ENCODE measurements around the gene TNS3.

TNS3 gene

DNA sequence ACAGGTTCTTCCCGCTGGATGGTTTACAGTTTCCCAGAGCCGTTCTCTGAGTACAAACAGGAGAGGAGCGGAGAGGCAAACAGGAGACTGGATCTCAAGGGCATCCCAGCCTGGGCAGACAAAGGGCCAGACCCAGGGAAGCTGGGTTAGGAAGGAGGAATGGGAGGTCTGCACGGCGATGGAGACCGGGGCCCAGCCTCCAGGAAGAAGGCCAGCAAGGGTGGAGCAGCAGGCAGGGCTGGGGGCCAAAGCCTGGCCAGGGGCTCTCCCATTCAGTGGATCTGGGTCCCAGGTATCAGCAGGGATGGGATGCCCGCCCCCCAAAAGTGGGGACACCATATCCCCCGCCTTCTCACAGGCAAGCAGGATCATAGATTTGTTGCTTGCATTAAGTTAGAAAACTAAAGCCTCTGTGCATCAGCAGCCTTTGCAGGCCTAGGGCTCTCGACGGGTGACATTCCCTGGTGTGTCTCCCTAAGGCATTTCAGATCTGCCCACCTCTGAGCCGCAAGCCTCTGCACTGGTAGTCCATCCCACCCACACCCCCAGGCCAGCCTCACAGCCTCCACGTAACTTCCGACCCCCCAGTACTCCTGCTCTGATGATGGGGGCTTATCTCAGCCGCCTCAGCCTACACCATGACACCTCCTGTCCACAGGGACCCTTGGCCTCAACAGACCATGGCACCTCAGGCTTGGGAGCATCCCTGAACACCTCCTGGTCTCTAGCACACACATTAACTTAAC lies 59.9 kb downstream of the TNS3 start:
- DNase-seq (ENCODE audit: low read depth) = no peak

GRCh38 chr7:47521011-47521795 lies 60.7 kb downstream of the TNS3 start:
- DNase-seq (ENCODE audit: low read depth) = no peak

- DNase-seq (ENCODE audit: low read depth) = no peak
Measured at GRCh38 chr7:47520406-47520805, 61.5 kb downstream of the TNS3 start.

DNA sequence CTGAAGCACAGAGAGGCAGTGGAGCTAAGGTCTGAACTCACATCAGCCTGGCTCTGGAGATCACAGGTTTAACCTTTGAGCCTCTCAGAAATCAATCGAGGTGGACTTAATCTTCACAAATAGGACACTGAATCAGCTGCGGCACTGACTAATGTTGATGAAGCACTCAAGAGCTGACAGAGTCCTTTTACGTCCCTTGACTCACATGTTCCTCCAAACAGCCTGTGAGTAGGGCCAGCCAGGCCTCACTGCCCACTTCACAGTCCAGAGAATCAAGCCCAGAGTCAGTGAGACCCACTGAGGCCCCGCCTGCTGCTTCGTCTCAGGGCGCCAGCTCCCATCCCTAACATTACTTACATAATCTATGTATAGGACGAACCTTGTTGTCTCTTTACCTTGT lies 63.1 kb downstream of the TNS3 start:
- no peak for DNase-seq (ENCODE audit: low read depth)

- no peak for DNase-seq (ENCODE audit: low read depth)
Measured at GRCh38 chr7:47517821-47518480, 64.0 kb downstream of the TNS3 start.

GRCh38 chr7:47516985-47517600 lies 64.8 kb downstream of the TNS3 start:
- no peak for DNase-seq (ENCODE audit: low read depth)

GRCh38 chr7:47516386-47516785 lies 65.5 kb downstream of the TNS3 start:
- no peak for DNase-seq (ENCODE audit: low read depth)

DNA sequence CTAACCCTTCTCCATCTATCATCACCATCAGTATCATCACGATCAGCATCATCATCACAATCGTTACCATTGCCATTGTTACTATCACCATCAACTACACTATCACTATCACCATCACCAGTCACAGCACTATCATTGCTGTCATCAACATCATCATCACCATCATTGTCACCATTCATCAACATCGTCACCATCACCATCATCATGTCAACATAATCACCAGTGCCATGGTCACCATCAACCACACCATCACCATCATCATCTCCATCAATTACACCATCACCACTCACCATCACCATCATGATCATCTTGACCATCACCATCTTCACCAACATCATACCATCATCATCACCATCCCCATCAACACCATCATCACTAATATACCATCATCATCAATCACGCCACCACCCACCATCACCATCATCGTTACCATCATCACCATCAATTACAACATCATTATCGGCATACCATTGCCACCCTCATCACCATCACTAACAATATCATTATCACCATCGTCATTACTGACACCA lies 66.5 kb downstream of the TNS3 start:
- DNase-seq (ENCODE audit: low read depth) = no peak

- no peak for DNase-seq (ENCODE audit: low read depth)
Measured at GRCh38 chr7:47514818-47515217, 67.1 kb downstream of the TNS3 start.

DNA sequence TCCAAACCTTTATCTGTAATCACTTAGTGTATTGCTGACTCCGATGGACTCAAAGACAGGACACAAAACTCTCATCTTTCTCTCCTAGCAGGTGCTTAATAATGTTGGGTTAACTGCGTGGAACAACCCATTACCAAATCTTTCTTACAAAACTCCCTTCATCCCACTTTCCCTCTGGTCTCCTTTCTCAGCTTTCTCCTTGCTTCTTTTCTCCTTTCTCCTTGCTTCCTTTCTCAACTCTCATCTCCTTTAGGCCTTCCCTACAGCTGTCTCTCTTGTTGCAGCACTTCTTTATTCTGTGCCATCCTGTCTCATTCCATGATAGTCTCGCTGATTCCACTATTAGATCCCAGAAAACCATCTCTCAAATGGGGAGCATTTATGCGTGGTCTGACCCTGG lies 67.5 kb downstream of the TNS3 start:
- no peak for DNase-seq (ENCODE audit: low read depth)

DNA sequence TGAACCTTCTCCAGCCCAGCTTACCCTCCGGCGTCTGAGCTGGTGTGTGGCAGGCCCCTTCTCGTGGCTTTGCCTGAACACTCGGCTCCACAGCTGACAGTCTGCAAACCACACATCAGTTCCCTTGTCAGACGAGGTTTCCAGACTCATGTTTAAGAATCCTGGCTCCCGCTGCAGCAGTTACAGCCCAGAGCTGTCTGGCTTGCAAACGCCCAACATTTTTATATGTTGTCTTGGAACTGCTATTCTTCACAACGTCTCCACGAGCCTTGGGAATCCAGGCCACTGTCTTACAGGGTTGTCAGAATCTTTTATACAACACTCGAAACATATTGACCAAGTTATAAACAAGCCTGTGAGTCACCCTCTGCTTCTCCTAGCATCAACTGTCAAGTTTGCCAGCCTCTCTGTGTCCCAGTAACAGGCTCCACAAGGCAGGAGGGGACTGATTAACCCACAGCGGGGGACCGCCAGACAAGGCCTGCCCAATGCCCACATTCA lies 68.1 kb downstream of the TNS3 start:
- no peak for DNase-seq (ENCODE audit: low read depth)

- DNase-seq (ENCODE audit: low read depth) = no peak
Measured at GRCh38 chr7:47512481-47513176, 69.3 kb downstream of the TNS3 start.

- no peak for DNase-seq (ENCODE audit: low read depth)
Measured at GRCh38 chr7:47511699-47512370, 70.1 kb downstream of the TNS3 start.

- no peak for DNase-seq (ENCODE audit: low read depth)
Measured at GRCh38 chr7:47510786-47511185, 71.1 kb downstream of the TNS3 start.

- DNase-seq (ENCODE audit: low read depth) = no peak
Measured at GRCh38 chr7:47510192-47510591, 71.7 kb downstream of the TNS3 start.

- DNase-seq (ENCODE audit: low read depth) = no peak
Measured at GRCh38 chr7:47509571-47509970, 72.3 kb downstream of the TNS3 start.

DNA sequence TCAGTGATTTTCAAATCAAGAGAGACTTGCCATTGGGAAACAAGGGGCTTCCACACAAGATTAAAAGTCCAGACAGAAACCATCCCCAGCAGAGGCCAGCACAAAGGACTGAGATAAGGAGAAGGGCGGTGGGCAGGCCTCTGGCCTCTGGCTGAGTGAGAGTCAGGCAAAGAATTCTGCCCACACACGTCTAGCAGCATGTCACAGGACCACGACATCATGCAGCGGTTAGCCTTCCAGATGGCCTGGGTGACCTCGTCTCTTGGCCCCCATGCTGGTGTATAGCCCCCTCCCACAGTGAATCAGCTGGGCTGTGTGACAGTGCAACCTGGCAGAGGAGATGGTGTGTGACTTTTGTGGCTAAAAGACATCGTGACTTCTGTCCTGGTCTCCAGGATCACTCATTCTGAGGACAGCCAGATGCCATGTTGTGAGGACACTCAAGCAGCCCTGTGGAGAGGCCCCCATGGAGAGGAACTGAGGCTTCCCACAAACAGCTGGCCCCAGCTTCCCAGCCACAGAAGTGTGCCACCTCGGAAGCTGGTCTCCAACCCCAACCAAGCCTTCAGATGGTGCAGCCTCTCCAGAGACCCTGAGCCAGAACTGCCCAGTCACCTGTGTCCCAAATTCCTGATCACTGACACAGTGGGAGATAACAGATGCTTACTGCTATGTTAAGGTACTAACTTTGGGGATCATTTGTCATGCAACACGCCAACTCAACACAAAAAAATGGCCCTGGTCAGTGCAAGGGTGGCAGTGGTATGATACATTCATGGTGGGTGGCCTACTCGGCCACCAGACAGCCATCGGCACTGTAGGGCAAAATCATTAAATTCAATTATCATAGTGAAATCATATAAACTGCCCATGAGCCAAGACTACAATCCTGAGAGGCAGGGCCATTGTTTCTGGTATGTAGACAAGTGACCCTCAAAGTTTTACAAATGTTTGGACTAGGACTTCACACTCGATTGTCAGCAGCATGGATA lies 73.2 kb downstream of the TNS3 start:
- DNase-seq (ENCODE audit: low read depth) = no peak

DNA sequence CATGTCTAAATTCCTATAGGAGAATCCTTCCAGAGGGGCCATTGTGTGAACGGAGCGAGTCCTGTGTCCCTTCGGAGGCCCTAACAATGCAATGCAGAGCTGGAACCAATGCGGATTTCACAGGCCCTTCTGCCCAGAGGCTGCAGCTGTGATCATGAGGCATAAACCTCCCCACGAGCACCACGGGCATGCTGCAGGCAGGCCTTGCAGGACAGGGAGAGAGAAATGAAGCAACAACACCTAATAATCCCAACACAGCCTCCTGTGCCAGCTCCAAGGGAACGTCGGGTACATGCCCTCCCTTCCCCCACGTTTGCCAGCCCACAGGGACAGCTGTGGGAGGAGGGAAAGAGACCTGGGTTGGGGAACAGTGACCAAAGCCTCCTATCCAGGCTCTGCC lies 74.4 kb downstream of the TNS3 start:
- DNase-seq (ENCODE audit: low read depth) = no peak

All from stimulated activated CD4-positive, alpha-beta T cell treated with anti-CD3 and anti-CD28 coated beads, Interleukin-2, amount 100 ng/mL, for 4 hours (primary cell).